SK-MEL-5 (cell line): Measurements from ENCODE around the gene SGK1. TPM values are rescaled to one million over a fixed set of nuclear protein-coding genes. Genes with fewer than 3 reads are reported as not detected.

ENCODE experiments used
- DNase-seq: peaks from one replicate; pipeline ENCODE4 v3.0.0-alpha.2; 2016; ENCODE audit warnings: low read depth, low spot score
- in situ Hi-C: cut with HindIII; loops from 2 replicates; pipeline ENCODE4 v1.10.0; 2016; ENCODE audit warnings: low sequenced_read_pairs, high pct_unique_total_duplicates, low pct_unique_long_range_greater_than_20kb
- small RNA-seq, 2 experiments: library from RNA; depleted of rRNA; stranded (forward); fragments of <200 nt; gene quantifications; one replicate each; pipeline ENCODE3, GENCODE V24; 2014
- total RNA-seq: library from RNA; depleted of rRNA; stranded (reverse); fragments of >200 nt; shearing (Covaris generic); gene quantifications from 2 replicates; pipeline ENCODE4 v1.2.3, GENCODE V29; 2014

SGK1 gene
- total RNA-seq, 1 experiment from 2014 or later = 592 TPM

DNA sequence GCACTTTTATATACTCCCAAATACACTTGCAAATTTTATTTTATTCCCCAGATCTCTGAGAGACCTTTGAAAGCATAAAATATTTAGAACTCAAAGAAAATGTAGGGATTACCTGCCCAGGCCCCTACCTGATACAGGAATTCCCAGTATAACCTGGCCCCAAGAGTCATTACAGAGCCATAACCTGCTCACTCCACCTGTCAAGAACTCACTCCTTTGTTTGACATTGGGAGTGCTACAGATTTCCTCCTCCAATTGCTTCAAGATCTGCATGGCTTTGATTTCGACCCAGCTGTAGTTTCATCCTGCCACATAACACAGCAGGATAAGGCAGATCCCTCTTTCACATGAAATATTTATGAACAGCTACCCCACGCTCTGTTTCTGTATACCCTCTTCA, 169.3 kb downstream of the SGK1 start:
- DNase-seq = no peak
- in situ Hi-C loops = no loop called here

DNA sequence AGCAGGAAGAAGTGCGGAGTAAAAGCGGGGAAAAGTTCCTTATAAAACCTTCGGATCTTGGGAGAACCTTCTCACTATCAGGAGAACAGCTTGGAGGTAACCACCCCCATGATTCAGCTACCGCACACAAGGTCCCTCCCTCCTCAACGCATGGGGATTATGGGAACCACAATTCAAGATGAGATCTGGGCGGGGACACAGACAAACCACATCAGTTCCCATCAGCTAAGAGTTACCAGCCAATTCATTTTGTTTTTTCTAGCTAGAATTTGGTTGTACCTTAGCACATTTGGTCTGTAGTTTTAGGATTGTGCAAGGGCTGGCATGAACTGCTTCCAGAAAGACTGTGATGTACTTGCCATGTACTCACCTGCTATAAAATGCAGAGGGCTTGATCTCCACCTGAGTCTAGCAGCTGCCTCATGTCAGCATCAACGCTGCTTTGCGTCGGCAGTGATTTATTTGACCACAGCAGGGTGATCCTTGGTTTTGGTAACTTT, 170.8 kb downstream of the SGK1 start:
- in situ Hi-C loops = no loop called here
- DNase-seq = no peak

DNA sequence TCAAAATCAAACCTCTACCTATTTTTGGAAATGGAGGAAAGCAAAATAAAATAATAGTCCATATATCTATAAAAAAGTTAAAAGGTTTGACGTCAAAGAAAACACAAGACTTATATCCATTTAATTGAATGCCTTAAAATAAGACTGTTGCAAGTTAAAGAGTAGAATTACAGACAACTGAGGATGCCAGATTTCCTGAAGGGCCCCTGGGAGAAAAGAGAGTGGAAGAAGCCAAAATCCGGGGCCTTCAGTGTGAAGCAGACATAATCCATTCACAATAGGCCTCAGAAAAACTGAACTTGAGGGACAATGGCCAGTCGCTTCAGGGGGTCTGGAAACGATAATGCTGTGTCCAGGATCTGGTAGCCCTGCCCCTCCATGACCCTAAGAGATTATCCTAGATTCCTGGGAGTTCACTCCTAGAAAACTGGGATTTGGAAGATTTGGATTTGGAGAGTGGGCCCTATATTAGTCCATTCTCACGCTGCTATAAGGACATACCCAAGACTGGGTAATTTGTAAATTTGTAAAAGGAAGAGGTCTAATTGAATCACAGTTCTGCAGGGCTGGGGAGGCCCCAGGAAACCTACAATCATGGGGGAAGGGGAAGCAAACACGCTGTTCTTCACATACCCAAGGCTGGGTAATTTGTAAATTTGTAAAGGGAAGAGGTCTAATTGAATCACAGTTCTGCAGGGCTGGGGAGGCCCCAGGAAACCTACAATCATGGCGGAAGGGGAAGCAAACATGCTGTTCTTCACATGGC, 171.5 kb downstream of the SGK1 start:
- in situ Hi-C loops = no loop called here
- DNase-seq = no peak

DNA sequence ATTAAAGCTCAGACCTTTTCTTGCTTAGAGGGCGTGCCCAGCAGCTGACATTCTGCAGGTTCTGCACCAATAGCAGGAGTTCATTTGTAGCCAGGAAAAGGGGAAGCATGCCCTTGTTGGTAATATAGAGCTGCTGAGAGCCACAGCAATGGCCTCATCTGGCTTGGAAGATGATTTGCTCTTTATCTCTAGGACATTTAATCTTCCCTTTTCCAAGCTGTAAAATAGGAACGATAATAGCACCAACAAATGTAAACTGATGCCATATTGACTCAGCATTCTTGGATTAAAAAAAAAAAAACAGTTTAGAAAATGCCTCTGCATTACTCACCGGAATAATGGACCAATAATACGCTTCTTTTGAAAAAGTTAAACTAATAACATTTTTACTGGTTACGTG, 172.1 kb downstream of the SGK1 start:
- DNase-seq = no peak
- in situ Hi-C loops = no loop called here

DNA sequence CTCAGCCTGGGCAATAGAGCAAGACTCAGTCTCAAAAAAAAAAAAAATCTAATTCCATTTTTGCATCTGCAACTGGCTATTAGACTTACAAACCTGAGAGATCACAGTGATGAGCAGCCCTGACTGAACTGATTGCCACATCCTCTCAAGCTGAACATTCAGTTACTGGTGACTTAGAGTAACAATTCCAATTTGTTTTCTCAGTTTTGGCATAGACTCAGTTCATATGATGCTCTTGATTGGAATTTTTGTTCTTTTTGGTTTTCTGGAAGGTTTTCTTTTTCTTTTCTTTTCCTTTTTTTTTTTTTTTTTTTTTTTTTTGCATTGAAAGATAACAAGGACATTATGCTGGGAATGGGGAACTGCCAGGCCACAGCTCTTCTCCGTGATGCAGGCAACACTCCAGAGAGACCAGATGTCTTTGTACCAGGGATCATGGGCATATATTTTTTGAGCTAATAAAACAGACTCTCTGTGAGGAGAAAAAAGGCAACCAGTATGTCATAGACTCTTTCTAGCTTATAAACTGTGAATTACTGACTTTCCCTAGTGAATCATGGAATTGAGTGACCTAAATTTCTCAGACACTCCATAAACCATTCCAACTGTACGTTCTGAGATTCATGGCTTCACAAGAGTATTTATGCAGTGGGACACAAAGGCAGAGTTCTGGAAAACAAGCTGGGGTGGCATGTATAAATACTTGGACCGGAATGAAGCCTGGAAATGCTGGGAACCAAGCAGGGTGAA, 179.5 kb downstream of the SGK1 start:
- in situ Hi-C loops = no loop called here
- no peak for DNase-seq

DNA sequence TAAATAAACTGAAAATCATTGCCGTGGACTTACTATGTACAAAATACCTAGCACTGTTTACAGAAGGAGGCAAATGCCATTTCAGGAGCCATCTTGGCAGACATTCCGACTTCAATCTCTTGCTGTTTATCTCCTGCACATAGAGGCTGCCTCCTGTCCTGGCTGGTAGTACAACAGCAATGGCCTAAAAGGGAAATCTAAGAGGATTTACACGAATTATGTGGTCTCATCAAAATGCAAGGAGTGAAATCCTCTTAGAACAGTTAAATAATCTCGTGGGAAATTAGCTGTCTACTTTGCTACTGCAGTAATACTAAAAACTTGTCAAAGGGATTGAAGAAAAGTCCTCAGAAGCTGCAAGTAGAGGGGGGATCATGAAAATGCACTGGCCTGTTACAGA, 183.3 kb downstream of the SGK1 start:
- in situ Hi-C loops = no loop called here
- DNase-seq = no peak

DNA sequence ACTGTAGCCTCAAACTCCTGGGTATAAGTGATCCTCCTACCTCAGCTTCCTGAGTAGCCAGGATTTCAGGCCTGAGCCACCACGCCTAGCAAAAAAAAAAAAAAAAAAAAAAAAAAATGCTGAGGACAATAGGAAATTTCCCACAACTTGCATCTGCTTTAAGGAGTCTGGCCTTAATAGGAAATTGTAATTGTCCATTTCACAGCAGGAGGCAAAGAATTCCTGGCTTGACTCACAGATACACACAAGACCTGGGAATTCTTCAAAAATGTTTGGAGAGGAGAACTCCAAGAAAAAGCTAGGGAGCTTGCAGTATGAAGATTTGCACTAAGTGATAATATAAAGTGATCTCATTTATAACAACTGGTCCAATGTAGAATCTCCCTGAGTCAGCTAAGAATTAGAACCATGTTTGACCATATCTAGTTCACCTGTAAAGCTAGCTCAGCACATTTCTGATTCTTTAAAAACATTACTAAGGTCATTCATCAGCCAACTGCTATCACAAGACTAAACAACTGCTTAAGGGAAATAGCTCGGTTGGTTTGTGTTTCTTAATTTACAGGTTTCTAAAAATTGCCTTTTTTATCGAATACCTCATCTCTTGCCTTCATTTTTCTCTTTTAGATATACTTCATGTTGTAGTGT, 185.3 kb downstream of the SGK1 start:
- in situ Hi-C loops = no loop called here
- DNase-seq = no peak

DNA sequence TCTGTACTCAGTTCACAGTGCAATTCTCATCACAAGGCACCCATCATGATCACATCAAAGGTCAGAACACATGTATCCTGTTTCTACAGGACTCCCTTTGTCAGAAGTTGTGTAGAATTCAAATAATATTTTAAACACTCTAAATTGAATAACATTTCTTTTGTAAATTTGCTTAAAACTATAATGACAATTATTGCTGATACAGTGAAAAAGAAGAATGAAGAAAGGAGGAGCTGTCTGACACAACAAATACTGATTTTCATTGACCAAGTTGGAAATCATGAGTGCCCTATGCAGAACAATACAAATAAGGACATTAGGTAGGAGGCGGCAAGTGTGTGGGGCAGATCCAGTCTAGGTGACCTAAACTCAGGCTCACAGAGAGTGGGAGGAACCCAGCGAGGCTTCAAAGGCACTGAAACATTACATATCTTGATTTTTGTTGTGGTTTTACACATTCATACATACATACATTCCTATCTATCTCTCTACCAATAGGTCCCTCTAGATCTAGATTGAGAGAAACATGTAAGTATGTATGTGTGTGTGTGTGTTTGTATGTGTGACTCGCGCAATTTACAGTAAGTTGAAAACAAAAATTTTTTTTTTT, 186.3 kb downstream of the SGK1 start:
- no peak for DNase-seq
- in situ Hi-C loops = no loop called here

DNA sequence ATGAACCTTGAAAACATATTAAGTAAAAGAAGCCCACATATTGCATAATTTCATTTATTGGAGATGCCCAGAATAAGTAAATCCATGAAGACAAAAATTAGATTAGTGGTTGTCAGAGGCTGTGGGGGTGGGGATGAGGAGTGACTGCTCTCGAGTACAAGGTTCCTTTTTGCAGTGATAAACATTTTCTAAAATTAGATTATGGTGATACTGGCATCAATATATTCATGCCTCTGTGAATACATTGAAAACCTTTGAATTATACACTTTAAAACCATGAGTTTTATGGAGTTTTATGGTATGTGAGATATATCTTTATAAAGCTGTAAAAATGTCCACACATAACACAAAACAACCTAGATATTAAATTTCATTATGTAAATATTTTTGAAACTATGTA, 189.8 kb downstream of the SGK1 start:
- in situ Hi-C loops = no loop called here
- no peak for DNase-seq

DNA sequence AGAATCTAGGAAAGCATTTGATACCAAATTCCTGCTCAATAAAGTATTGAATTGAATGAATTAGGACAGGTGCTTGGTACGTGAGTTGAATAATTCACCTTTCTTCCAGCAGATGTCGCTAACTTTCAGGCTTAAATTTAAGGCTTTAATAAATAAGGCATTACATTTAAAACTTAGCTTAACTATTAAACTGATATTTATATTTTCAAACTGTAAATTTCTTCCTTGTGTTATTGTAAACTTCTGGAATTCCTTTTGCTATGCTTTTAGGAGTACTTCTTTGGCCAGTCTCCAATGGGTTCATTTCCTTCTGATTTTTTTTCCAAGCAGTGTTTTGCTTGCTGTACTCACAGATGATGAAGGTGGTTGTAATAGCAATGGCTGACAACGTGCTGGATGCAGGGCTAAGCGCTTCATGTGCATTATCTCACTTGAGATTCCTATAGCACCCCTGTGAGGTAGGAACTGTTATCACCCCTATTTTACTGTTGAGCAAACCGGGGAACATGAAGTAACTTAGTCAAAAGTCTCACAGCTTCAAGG, 194.2 kb downstream of the SGK1 start:
- peak; percentile 86 for DNase-seq
- in situ Hi-C loops = no loop called here

DNA sequence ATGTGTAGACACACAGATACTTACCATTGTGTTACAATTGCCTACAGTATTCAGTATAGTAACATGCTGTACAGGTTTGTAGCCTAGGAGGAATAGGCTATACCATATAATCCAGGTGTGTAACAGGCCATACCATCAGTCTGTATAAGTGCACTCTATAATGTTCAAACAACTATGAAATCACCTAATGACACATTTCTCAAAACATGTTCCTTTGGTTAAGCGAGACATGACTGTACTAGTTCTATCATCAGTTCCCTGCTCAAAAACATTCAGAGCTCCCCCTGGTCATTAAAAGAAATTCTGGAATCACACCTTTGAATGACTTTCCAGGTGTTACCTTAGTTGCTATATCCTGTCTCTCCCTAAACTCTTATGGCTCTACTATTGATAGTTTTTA, 195.1 kb downstream of the SGK1 start:
- in situ Hi-C loops = no loop called here
- DNase-seq = no peak

DNA sequence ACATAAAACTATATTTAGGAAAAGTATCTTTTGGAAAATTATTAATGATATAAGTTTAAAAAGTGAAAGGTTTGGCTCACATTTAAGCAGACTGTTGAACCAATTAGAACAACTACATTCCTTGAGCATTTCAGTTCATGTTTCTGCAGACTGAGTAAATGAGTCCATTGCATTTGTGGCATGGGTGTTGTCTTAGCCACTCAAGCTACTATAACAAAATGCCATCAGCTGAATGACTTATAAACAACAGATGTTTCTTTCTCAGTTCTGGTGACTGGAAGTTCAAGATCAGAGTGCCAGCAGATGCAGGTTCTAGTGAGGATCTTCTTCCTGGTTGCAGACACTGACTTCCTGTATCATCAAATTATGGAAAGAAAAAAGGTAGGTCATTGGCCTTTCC, 198.4 kb downstream of the SGK1 start:
- no peak for DNase-seq
- in situ Hi-C loops = no loop called here

Small RNA genes within 50 kb of the gene (small RNA-seq; reads per million reads assigned to genes)
- gene RF00019 (0 reads per million in 2 experiments), gene RN7SL408P (0 to 0.43 reads per million in 2 experiments), gene RNA5SP218 (7.4 to 10.3 reads per million in 2 experiments), gene RPS29P32 (0 reads per million in 2 experiments)
